GM19238 (cell line): ENCODE data around the gene ZNF385B.

Experiments used
- DNase-seq: peaks from one replicate; pipeline ENCODE4 v3.0.0; 2011; ENCODE audit warnings: low spot score; ENCODE audit not compliant: insufficient read length

ZNF385B gene

DNA sequence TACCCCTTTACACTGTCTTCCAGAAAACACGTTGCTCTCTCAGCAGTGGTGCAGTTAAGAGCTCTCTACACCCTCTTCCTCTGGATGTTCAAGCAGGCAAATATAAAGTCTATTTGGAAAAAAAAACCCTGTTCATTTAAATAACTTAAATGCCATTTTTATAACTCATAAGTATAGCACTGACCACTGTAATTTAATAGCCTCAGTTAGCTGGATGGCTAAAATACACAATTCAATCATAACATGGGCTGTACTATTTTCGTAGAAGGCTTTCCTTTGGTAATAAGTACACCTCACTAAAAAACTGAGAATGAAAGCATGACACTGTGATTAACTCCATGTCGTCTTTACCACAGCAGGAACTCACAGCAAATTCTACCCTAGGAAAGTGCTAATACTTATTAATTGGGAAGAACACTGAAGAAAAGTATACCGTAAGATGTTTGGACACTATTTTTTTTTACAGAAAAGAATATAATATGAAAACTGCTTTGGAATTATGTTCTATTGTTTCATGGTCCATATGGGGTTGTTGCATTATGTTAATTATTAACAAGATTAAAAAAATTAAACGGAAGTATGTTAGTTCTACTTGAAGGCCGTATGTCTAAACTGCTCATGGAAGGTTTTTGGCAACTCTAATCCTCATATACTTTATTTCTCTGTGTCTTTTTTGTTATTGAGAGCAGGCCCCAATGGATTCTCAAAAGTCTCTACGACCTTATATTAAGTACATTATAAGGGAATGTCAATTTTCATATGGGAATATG lies 269.1 kb downstream of the ZNF385B start:
- DNase-seq: no peak

GRCh38 chr2:179591690-179592089 lies 269.7 kb downstream of the ZNF385B start:
- DNase-seq: no peak

DNA sequence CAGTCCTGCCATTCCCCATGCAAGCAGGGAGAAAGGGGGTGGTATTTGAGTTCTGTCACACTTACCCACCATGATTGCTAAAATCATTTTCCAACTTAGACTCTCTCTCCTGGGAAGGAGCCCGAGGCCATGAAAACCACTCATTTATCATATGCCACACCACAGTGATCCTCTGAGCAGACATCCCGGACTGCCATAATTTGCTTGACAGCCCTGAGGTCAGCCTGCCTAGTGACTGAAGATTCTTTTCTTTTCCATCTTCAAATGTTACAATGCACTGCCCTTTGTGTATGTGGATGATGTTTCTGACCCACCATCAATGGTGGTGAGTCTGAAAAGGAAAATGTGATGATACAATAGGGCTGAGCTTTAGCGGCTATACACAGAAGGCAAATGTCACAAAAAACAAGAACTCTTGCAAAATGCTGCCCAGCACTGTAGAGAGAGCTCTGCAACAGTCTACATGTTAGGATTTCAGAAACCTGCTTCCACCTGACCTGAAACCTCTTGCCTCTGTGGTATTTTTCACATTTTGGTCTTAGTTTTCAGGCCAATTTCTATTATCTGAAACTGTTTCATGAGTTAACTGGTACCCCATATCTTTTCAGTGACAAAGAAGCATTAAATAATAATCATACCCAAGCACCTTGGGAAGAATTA lies 272.8 kb downstream of the ZNF385B start:
- DNase-seq: no peak

DNA sequence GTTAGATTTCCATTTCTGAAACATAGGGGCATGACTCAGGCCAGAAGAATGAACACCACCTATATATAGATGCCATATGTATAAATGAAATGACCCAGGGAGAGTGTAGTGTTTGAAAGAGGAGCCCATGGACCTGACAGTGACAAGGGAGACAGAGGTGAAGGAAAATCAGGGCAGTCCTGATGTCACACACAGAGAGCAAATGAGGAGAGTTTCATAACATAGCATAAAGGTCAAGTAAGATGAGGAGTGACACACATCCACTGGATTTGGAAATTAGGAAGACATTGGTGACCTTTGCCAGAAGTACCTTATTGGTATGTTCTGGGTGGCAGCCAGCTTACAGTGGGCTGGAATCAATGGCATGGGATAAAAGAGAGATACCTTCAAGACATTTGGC lies 276.7 kb downstream of the ZNF385B start:
- DNase-seq: no peak

DNA sequence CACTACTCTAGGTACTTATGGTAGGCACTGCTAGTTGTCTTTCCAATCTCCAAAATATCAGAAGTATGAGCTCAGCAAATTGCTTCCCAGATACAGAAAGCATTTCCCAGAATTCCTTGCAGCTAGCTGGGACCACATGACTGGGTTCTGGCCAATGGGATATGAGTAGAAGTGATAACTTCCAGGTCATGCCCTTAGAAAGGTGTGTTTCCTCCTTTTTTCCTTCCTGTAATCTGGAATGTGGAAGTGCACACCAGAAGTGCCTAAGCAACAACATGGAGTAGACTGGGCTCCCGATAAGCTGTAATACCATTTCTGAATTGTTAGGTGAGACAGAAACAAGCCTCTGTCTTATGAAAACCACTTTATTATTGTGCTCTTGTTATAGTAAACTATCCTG lies 279.8 kb downstream of the ZNF385B start:
- DNase-seq: no peak

DNA sequence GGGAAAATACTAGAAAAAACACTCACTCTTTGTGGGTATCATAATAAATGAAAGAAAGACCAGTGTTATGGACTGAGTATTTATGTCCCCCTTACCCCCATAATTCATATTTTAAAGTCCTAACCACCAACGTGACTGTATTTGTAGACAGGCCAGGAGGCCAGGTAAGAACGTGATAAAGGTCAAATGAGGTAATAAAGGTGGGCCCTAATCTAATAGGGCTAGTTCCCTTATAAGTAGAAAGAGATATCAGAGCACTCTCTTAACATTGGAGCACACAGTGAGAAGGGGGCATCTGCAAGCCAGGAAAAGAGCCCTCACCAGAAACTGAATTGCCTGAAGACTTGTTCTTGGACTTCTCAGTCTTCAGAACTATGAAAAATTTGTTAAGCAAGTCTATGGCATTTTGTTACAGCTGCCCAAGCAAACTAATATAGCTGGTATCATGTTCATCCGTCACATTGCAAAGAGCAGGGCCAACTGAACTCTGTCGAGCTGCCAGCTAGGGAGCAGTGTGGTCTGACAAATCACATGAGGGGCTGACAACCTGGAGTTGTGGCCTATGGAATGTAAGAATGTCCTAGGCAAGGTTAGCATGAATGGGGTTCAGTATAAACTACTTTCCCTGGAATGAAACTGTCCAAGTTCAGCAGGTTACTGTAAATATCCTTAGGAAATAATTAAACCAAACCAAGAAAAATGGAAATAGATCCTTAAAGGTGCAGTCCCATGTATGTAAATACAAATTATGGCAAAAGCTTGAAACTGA lies 280.9 kb downstream of the ZNF385B start:
- no peak for DNase-seq

GRCh38 chr2:179579800-179580199 lies 281.6 kb downstream of the ZNF385B start:
- no peak for DNase-seq

- no peak for DNase-seq
These were observed 283.1 kb downstream of the ZNF385B start for GRCh38 chr2:179578171-179578916.

DNA sequence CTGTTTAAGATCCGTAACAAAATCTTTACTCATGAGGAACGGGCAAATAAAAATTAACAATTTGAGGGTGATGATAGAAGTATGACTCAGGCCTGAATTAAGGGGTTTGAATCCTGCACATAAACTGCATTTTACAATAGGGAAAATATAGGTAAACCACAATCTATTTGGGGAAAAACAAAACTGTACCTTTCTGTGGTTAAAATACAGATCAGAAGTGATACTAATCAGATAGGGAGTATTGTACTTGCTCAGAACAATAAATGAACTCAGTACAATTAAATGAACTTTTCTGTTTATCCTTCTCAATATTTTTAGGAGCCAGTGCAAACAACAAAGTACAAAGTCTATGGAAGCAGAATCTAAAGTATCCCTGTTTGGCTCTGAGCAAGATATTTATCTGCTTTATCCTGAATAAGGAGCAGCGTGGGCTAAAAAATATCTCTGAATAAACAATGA lies 287.3 kb downstream of the ZNF385B start:
- DNase-seq: no peak

DNA sequence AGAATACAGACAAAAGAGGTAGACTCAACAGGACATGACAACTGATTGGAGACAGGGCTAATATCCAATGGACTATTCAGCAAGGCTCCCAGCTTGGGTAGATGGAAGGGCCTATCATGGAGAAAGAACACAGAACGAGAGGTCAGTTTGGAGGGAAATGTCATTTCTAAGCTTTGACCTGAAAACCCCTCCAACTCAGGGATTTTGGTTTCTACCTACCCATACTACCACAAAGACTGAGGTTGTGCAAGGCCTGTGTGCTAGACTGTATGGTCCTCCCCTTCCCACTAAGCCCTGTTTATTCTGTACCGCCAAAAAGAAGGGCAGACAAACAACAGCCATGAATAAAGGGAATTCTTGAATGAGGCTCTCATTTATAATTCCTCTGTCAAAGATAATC lies 288.9 kb downstream of the ZNF385B start:
- DNase-seq: no peak

GRCh38 chr2:179571721-179572120 lies 289.7 kb downstream of the ZNF385B start:
- DNase-seq: no peak

DNA sequence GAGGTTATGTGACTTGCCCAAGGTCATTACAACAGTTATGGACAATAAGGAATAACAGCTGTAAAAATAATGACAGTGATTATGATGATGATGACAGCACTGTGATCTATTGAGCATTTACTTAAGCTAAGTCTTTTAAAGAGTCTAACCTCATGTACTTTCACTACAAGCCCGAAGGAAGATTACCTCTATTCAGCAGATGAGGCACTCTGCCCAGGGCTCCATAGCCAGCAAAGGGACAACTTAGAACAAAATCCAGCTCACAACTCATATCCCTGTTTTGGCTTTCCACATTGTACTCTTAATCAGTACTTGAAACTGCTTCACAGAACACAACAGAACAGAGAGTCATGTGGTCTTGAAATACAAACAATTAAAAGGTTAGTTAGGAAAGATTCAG lies 290.2 kb downstream of the ZNF385B start:
- no peak for DNase-seq

DNA sequence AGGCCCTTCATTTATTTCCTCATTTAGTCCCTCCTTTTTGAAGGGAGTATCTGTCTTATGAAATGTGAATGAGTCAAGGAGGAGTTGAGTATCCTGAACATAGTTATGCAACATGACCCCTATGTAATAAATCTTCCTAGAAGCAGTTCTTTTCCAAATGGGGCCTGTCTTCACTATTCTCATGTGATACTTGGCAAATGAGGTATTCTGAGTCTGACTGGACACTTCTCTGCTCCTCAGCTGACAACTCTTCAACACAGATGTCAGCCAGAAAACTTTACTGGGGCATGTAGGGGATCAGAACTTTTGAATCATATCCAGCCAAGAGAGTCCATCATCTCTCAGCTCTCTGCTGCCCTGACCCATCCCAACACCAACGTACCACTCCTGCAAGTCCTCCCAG lies 291.6 kb downstream of the ZNF385B start:
- no peak for DNase-seq

DNA sequence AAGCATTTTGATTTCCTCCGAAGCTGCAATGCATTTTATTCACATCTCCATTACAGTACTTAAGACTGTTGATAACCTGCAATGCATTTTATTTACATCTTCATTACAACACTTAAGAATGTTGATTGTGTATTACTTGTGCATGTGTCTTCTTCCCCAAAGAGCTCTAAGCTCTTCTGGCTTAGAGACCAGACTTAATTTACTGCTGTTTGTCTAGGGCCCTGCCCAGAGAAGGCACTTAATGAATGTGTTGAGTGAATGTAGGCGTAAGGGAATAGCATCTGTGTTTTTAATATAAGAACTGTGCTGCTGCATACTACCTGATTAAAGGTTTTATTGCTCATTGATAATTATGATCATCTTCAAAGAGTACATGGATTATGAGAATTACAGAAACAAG lies 295.6 kb downstream of the ZNF385B start:
- no peak for DNase-seq

- DNase-seq: no peak
These were observed 299.0 kb downstream of the ZNF385B start for GRCh38 chr2:179562330-179562885.

GRCh38 chr2:179561702-179562101 lies 299.7 kb downstream of the ZNF385B start:
- no peak for DNase-seq

DNA sequence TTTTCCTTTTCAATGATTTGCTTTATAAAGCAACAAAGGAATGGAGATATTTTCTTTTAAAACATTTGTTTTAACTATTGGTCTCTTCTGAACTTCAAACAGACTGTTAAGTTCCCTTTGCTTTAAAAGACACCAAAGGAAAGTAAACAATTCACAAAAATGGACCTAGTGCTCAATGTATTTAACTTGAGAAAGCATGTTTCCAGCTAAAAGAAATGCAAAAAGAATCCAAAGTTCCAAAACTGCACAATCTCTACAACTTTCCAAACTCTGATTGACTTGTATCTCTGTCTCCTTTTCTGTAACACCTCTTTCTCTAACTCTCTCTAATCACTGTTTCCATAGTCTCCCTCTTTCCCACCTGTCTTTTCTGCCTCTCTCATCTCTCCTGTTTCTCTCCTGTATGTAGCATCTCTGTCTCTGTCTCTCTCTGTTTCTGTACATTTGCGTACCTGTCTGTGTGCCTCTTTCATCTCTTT lies 301.1 kb downstream of the ZNF385B start:
- no peak for DNase-seq

GRCh38 chr2:179559108-179559806 lies 302.2 kb downstream of the ZNF385B start:
- no peak for DNase-seq

DNA sequence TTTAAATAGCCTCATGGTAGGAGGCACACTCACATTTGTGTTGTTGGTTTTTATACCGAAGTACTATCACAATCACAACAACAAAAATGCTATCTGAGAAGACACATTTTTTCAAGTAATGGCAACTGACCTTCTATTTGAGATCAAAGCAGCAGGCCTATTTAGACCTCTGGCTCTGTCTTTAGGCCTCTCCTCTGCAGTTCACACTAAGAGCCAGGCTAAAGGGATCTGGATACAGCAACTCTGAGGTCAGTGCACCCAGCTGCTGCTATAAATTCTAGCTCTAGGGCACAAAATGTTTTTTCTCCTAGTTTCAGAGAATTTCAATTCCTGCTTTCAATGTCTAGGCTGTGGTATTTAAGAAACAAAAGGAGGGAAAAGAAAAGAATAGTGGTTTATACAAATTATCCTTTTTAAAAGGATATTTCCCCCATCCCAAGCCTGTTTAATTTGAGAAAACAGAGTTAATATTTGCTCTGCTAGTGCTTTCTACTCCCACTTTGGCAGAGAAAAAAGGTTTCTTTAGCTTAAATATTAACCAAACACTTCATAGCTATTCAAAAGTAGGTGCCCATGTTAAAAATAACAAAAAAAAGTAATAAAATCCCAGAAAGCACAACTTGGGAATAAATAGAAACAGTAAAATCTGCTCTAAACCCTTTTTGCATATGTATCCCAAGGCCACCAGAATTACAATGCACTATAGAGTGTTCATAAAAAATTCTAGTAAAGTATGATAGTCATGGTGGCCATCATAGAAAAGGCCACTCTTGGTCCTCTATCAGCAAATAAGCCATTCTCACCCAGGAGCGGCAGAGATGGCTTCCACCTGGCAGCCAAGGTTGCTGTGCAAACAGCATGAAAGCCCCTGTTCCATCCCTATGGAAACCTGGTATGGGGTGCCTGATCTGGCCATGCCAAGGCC lies 303.1 kb downstream of the ZNF385B start:
- DNase-seq: no peak
